Activated CD4-positive, alpha-beta T cell treated with anti-CD3 and anti-CD28 coated beads, Interleukin-2, amount 10 ng/mL, durations not matched to agents 24 days and 14 days (primary cell): ENCODE results near the gene DKC1. TPM values are rescaled to one million over a fixed set of nuclear protein-coding genes. Genes with fewer than 3 reads are reported as not detected.

ENCODE experiments used
- DNase-seq: peaks from one replicate; pipeline ENCODE4 v3.0.0; 2022
- H3K27ac Mint-ChIP-seq: one replicate; pipeline ENCODE4 v1.8.0; 2022; ENCODE audit warnings: mild to moderate bottlenecking, mixed read lengths
- H3K27me3 Mint-ChIP-seq: one replicate; pipeline ENCODE4 v1.8.0; 2022; ENCODE audit warnings: mixed read lengths
- H3K36me3 Mint-ChIP-seq: one replicate; pipeline ENCODE4 v1.8.0; 2022; ENCODE audit warnings: low read depth, mild to moderate bottlenecking, mixed read lengths
- H3K4me1 Mint-ChIP-seq: one replicate; pipeline ENCODE4 v1.8.0; 2021; ENCODE audit warnings: mixed read lengths
- H3K4me3 Mint-ChIP-seq: one replicate; pipeline ENCODE4 v1.8.0; 2022; ENCODE audit warnings: mild to moderate bottlenecking, moderate library complexity, mixed read lengths
- H3K9me3 Mint-ChIP-seq: one replicate; pipeline ENCODE4 v1.8.0; 2021; ENCODE audit warnings: mixed read lengths
- intact Hi-C: fragments of 100-400 bp; cut with micrococcal nuclease; formaldehyde crosslinking; loops from one replicate; pipeline ENCODE4 v1.15.1; 2023
- total RNA-seq: library from RNA; stranded (reverse); gene quantifications from 2 replicates; pipeline ENCODE4 v1.2.3, GENCODE V29; 2022

The DKC1 gene
- total RNA-seq, 1 donor from 2014 or later: 183 TPM

GRCh38 chrX:154730253-154730891 lies 32.3 kb upstream of the DKC1 start:
- DNase-seq: no peak
- peaks cover 3% of the 10 kb centered on the region for H3K9me3 Mint-ChIP-seq
- H3K27me3 Mint-ChIP-seq: no peaks in the 10 kb centered on the region
- H3K27ac Mint-ChIP-seq: no peak overlapping the region
- peaks cover 78% of the 10 kb centered on the region for H3K4me1 Mint-ChIP-seq
- intact Hi-C loops: no loop called here
- peaks cover 13% of the 10 kb centered on the region for H3K36me3 Mint-ChIP-seq
- H3K4me3 Mint-ChIP-seq: no peak overlapping the region

GRCh38 chrX:154731184-154731583 lies 31.5 kb upstream of the DKC1 start:
- no peak overlapping the region for H3K4me3 Mint-ChIP-seq
- H3K36me3 Mint-ChIP-seq: peaks cover 13% of the 10 kb centered on the region
- no peaks in the 10 kb centered on the region for H3K27me3 Mint-ChIP-seq
- H3K27ac Mint-ChIP-seq: no peak overlapping the region
- H3K4me1 Mint-ChIP-seq: peaks cover 78% of the 10 kb centered on the region
- peaks cover 3% of the 10 kb centered on the region for H3K9me3 Mint-ChIP-seq
- intact Hi-C loops: no loop called here
- DNase-seq: peak; percentile 45

- H3K36me3 Mint-ChIP-seq: peaks cover 10% of the 10 kb centered on the region
- H3K27ac Mint-ChIP-seq: no peak overlapping the region
- DNase-seq: peak; percentile 47
- no peaks in the 10 kb centered on the region for H3K27me3 Mint-ChIP-seq
- intact Hi-C loops: no loop called here
- peaks cover 3% of the 10 kb centered on the region for H3K9me3 Mint-ChIP-seq
- H3K4me3 Mint-ChIP-seq: no peak overlapping the region
- peaks cover 78% of the 10 kb centered on the region for H3K4me1 Mint-ChIP-seq
Observed at GRCh38 chrX:154731881-154732280, 30.8 kb upstream of the DKC1 start.

DNA sequence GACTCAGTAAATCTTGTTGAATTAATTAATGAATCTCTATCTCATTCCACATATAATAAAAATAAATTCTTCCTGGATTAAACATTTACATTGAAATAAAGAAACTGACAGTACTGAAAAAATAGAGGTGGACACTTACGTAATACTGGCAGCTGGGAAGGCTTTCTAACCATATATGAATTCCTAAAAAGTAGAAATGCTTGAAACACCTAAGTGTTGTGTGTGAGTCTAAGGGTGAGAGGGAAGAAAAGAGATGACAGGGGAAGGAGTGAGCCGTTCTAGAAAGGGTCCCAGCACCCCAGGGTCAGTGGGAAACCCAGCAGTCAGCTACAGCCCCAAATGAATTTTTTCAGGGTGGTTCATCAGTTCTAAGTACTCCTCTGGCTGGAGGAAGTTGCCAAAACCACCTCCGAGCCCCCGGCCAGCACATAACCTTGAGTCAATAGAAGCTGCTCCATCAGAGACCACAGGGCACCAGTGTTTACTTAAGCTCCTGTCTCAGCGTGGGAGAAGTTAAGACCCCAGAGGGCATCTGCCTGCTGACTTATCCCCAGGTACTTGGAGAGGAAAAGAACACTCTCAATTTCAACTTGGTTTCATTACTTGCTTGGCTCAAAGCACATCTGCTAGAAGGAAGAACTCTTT lies 30.1 kb upstream of the DKC1 start:
- H3K4me3 Mint-ChIP-seq: peak overlapping the region; percentile 74
- H3K27ac Mint-ChIP-seq: peak overlapping the region; percentile 84
- peaks cover 79% of the 10 kb centered on the region for H3K4me1 Mint-ChIP-seq
- DNase-seq: peak; percentile 61
- no peaks in the 10 kb centered on the region for H3K9me3 Mint-ChIP-seq
- H3K27me3 Mint-ChIP-seq: no peaks in the 10 kb centered on the region
- intact Hi-C loops: no loop called here
- H3K36me3 Mint-ChIP-seq: peaks cover 9% of the 10 kb centered on the region

- H3K27ac Mint-ChIP-seq: peak overlapping the region; percentile 84
- no peaks in the 10 kb centered on the region for H3K27me3 Mint-ChIP-seq
- no peak for DNase-seq
- no peaks in the 10 kb centered on the region for H3K9me3 Mint-ChIP-seq
- H3K4me3 Mint-ChIP-seq: peak overlapping the region; percentile 74
- intact Hi-C loops: no loop called here
- H3K4me1 Mint-ChIP-seq: peaks cover 81% of the 10 kb centered on the region
- peaks cover 9% of the 10 kb centered on the region for H3K36me3 Mint-ChIP-seq
Observed at GRCh38 chrX:154733066-154733425, 29.6 kb upstream of the DKC1 start.

DNA sequence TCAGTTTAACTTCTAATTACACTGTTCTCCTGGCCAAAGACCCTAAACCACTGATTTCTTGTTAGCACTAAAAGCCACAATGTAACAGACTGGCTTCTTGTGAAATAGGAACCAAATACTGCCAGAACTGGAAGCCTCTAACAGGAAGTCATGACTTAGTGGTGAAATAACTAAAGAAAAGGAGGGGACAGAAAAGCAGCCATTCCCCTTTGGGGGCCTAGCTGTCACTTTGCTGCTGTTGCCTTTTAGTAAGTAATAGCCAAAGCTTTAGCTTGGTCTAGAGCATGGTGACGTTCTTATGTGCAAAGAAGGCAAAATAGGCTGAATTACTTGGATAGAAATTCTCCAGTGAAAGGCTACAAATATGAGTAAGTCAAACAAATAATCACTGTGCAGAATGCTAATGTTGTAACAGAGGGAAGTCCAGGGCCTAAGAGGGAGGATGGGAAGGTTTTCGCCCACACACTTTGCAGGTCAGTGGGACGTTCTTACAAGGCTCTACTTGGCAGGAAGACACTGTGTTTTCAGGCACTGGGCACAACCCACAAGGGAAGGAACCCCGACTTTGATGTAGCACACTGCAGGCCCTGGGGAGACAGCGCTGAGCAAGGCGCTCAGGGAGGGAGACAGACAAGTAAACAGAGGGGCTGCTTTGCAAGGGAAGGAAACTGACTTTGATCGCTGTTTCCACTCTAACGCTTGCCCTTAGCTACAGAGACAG lies 28.4 kb upstream of the DKC1 start:
- Mint-ChIP-seq H3K36me3 (peaks cover 9% of the 10 kb centered on the region), H3K4me1 (peaks cover 80% of the 10 kb centered on the region), H3K4me3 (peak overlapping the region; percentile 75), H3K9me3 (no peaks in the 10 kb centered on the region), H3K27ac (peak overlapping the region; percentile 95), H3K27me3 (no peaks in the 10 kb centered on the region)
- peak; percentile 80 for DNase-seq
- intact Hi-C loops: loop anchor here (2.0 kb wide), 1 partner anchor 15 kb away; no protein-coding TSS in a partner anchor

DNA sequence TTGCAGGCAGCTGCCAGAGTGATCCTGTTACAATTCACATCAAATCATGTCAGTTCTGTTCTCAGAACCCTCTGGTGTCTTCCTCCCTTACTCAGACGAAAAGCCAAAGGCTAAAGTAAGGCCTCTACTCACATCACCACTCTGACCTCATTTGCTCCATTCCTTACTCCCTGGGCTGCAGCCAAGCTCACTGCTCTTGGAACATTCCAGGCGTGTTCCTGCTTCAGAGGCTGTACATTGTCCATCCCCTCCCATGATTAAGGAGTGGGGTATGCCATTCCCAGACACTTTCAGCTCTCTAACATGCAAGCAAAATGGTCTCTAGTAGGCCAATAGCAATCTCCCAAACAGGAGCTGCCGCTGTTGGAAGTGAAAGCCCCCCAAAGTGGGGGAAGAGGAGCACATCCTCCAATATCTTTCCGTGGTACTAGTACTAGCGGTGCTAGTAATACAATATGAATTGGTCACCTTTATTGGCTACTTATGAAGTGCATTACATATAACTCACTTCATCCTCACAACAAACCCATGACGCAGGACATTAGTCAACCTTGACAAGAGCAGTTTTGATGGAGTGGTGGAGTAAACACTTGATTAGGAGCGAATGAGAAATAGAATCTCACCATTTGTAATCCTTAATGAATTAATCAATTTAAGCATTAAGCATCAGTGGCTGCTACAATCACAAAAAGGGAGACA lies 26.8 kb upstream of the DKC1 start:
- H3K4me3 Mint-ChIP-seq: peak overlapping the region; percentile 76
- peaks cover 74% of the 10 kb centered on the region for H3K4me1 Mint-ChIP-seq
- peak overlapping the region; percentile 95 for H3K27ac Mint-ChIP-seq
- no peaks in the 10 kb centered on the region for H3K9me3 Mint-ChIP-seq
- no peaks in the 10 kb centered on the region for H3K27me3 Mint-ChIP-seq
- peak; percentile 52 for DNase-seq
- peaks cover 6% of the 10 kb centered on the region for H3K36me3 Mint-ChIP-seq
- intact Hi-C loops: loop anchor here (2.0 kb wide), 1 partner anchor 13 kb away; no protein-coding TSS in a partner anchor

DNA sequence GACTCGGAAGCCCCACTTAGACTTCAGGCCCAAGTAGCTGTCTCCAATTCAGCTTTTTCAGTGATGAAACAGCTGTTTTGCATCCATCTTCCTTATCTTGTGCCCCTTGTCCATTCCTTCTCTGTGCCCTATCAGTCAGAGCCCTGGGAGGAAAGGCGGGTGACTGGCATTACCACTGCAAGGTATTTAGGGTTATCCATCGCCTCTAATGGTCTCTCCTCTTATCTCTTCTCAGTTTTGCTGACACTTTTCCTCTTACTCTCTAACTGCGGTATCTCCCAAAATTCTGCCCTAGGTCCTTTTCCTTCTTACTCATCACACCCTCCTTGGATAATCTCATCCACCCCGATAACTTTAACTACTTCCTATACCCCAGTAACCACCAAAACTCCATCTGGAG lies 25.5 kb upstream of the DKC1 start:
- Mint-ChIP-seq H3K4me3 (peak overlapping the region; percentile 7), H3K27me3 (no peaks in the 10 kb centered on the region), H3K9me3 (no peaks in the 10 kb centered on the region), H3K36me3 (peaks cover 2% of the 10 kb centered on the region), H3K27ac (peak overlapping the region; percentile 63), H3K4me1 (peaks cover 63% of the 10 kb centered on the region)
- intact Hi-C loops: no loop called here
- DNase-seq: no peak

DNA sequence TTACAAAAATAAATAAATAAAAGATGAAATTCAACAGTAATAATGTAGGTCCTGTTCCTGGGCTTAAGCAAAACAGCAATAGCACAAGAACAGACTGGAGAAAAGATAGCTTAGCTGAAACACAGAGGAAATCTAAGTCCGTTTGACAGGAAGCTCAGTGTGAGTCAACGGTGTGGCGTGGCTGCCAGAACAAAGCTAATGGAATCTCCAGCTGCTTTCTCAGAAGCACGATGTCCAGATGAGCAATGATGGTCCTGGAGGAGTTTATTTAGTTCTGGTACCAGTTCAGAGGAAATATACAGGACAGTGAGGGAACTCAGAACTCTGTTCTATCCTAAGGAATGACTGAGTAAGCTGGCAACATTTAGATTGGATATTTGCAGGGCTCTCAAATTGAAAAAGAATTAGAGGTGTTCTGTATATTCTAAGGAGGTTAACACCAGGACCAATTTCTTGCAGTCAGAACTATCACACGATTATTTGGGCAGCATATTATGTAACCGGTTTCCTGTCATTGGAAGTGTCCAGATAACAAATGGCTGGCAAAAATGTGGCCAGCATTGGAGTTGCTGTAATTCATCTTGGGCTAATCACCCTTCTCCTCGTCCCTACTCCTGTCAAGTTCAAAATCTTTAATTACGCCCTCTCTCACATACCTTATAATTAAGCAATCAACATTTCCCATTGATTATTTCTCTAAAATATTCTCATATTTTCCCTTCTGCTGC lies 24.5 kb upstream of the DKC1 start:
- H3K27me3 Mint-ChIP-seq: no peaks in the 10 kb centered on the region
- H3K9me3 Mint-ChIP-seq: no peaks in the 10 kb centered on the region
- H3K4me1 Mint-ChIP-seq: peaks cover 57% of the 10 kb centered on the region
- DNase-seq: peak; percentile 71
- H3K36me3 Mint-ChIP-seq: peaks cover 7% of the 10 kb centered on the region
- intact Hi-C loops: no loop called here
- peak overlapping the region; percentile 44 for H3K27ac Mint-ChIP-seq
- H3K4me3 Mint-ChIP-seq: peak overlapping the region; percentile 53

GRCh38 chrX:154739952-154740465 lies 22.7 kb upstream of the DKC1 start:
- DNase-seq: no peak
- Mint-ChIP-seq H3K36me3 (peaks cover 7% of the 10 kb centered on the region), H3K9me3 (no peaks in the 10 kb centered on the region), H3K27ac (peak overlapping the region; percentile 25), H3K27me3 (no peaks in the 10 kb centered on the region), H3K4me3 (no peak overlapping the region), H3K4me1 (peaks cover 44% of the 10 kb centered on the region)
- intact Hi-C loops: no loop called here

DNA sequence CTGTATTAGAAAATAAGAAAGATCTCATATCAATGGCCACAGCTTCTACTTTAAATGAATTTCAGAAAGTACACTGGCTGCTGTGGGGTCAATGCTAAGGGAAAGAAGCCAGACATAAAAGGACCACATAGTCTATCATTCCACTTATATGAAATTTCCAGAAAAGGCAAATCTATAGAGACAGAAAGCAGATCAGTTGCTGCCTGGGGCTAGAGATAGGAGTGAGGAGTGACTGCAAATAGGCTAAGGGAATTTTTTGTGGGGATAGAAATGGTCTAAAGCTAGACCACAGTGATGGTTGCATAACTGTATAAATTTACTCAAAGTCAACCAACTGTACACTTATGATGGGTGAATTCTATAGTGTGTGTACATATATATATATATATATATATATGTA lies 20.1 kb upstream of the DKC1 start:
- H3K27me3 Mint-ChIP-seq: no peaks in the 10 kb centered on the region
- no peak overlapping the region for H3K27ac Mint-ChIP-seq
- intact Hi-C loops: no loop called here
- no peaks in the 10 kb centered on the region for H3K9me3 Mint-ChIP-seq
- H3K36me3 Mint-ChIP-seq: peaks cover 8% of the 10 kb centered on the region
- H3K4me1 Mint-ChIP-seq: peaks cover 22% of the 10 kb centered on the region
- no peak for DNase-seq
- H3K4me3 Mint-ChIP-seq: no peak overlapping the region

DNA sequence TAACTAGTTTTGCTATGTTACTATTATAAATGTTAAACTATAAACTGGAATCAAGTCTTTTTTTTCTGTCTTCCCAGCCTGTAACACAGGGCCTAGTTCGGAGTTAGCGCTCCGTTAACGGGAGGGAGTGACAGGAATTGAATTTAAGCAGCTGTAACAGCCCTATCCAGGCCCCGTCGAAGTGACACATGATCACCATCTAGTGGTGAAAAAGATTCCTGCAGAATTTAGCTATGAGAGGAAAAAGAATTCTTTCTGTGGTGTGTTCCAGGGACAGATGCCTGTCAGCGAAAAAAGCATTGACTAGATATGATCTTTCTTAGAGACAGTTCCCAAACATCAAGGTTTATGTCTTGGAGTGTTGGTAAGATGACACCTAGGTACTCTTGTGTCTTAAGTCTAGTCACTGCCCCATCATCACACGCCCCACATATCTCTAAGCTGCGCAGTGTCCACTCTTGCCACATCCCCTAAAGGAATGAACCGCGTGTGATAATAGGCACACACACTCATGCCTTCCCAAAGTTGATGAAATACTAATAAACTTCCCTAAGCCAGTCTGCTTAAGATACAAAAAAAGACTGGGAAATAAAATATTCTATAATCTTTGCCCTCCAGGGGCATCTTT lies 13.8 kb upstream of the DKC1 start:
- H3K27me3 Mint-ChIP-seq: peaks cover 5% of the 10 kb centered on the region
- intact Hi-C loops: loop anchor here (1.0 to 2.0 kb wide), 3 partner anchors 14 to 92 kb away; no protein-coding TSS in a partner anchor
- H3K27ac Mint-ChIP-seq: no peak overlapping the region
- peak; percentile 88 for DNase-seq
- peaks cover 3% of the 10 kb centered on the region for H3K36me3 Mint-ChIP-seq
- H3K9me3 Mint-ChIP-seq: no peaks in the 10 kb centered on the region
- H3K4me1 Mint-ChIP-seq: peaks cover 15% of the 10 kb centered on the region
- peak overlapping the region; percentile 59 for H3K4me3 Mint-ChIP-seq

- Mint-ChIP-seq H3K4me1 (peaks cover 15% of the 10 kb centered on the region), H3K27me3 (peaks cover 5% of the 10 kb centered on the region), H3K27ac (no peak overlapping the region), H3K36me3 (peaks cover 3% of the 10 kb centered on the region), H3K4me3 (peak overlapping the region; percentile 79), H3K9me3 (no peaks in the 10 kb centered on the region)
- intact Hi-C loops: loop anchor here (2.0 kb wide), 2 partner anchors 15 to 91 kb away; no protein-coding TSS in a partner anchor
- peak; percentile 51 for DNase-seq
Observed at GRCh38 chrX:154749856-154750255, 12.8 kb upstream of the DKC1 start.
